T-helper 17 cell (primary cell): ENCODE data around the gene NKG7. TPM values are rescaled to one million over a fixed set of nuclear protein-coding genes. Genes with fewer than 3 reads are reported as not detected.
A peak's percentile ranks its signal among the peaks of the same experiment; 100 is the strongest.

Experiments
- ATAC-seq: fragments of 150-1000 bp; cut with Tn5 transposase; 2 replicates; pipeline ENCODE4 v1.10.0; 2021; ENCODE audit warnings: mild to moderate bottlenecking, moderate library complexity
- DNase-seq, 3 donors: peaks; one replicate each; pipeline versions ENCODE4 v3.0.0 to v3.0.0-alpha.2; 2020 to 2021
- H3K9me3 ChIP-seq: one replicate; pipeline ENCODE4 v1.7.0; 2013; ENCODE audit warnings: low read length, mild to moderate bottlenecking; ENCODE audit not compliant: control insufficient read depth, poor library complexity, severe bottlenecking
- H3K27ac Mint-ChIP-seq: one replicate; pipeline ENCODE4 v1.8.0; 2022; ENCODE audit warnings: mild to moderate bottlenecking, moderate library complexity, mixed read lengths
- H3K27me3 Mint-ChIP-seq: one replicate; pipeline ENCODE4 v1.8.0; 2022; ENCODE audit warnings: mixed read lengths
- H3K36me3 Mint-ChIP-seq: one replicate; pipeline ENCODE4 v1.8.0; 2022; ENCODE audit warnings: low read depth, mixed read lengths
- H3K4me1 Mint-ChIP-seq: one replicate; pipeline ENCODE4 v1.8.0; 2022; ENCODE audit warnings: mild to moderate bottlenecking, mixed read lengths
- H3K4me3 Mint-ChIP-seq: one replicate; pipeline ENCODE4 v1.8.0; 2022; ENCODE audit warnings: mild to moderate bottlenecking, moderate library complexity, mixed read lengths
- total RNA-seq, 4 donors: library from RNA in 2 of 4; stranded (reverse) in 2 of 4; gene quantifications; one replicate each; pipeline ENCODE4 v1.2.3 and lab custom pipeline; 2022 to 2026

Gene NKG7
- total RNA-seq, 2 donors from 2014 or later, result 10.7 to 13.0 TPM

- H3K36me3 Mint-ChIP-seq, result no peaks in the 10 kb centered on the region
- no peaks in the 10 kb centered on the region for H3K27me3 Mint-ChIP-seq
- peaks cover 44% of the 10 kb centered on the region for H3K4me1 Mint-ChIP-seq
- no peaks in the 10 kb centered on the region for H3K9me3 ChIP-seq
- DNase-seq (no peak), ATAC-seq (no peak)
- no peak overlapping the region for H3K27ac Mint-ChIP-seq
- H3K4me3 Mint-ChIP-seq, result peak overlapping the region; percentile 83
These were observed 8.0 kb downstream of the NKG7 start for GRCh38 chr19:51364200-51365106.

DNA sequence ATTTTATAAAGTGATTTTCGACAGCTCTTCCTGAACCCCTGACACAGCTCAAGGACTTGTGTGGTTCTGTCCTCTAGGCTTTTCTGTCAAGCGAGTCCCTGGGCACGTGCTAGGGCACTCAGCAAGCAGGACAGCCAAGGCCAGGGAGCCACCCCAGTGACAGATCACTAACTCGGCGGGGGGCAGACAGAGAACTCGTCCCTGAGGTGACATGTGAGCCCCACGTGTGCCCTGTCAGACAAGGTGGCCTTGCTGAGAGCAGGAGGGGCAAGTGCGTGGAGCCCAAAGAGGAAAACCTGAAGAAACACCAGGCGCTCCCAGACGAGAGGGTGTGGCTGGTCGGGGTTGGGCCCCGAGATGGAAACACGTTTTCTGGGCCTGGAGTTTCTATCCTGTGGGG is 11.2 kb downstream of the NKG7 start:
- peaks cover 30% of the 10 kb centered on the region for H3K4me1 Mint-ChIP-seq
- H3K27ac Mint-ChIP-seq, result no peak overlapping the region
- H3K9me3 ChIP-seq, result no peaks in the 10 kb centered on the region
- no peaks in the 10 kb centered on the region for H3K27me3 Mint-ChIP-seq
- DNase-seq (no peak), ATAC-seq (no peak)
- no peak overlapping the region for H3K4me3 Mint-ChIP-seq
- H3K36me3 Mint-ChIP-seq, result no peaks in the 10 kb centered on the region

DNA sequence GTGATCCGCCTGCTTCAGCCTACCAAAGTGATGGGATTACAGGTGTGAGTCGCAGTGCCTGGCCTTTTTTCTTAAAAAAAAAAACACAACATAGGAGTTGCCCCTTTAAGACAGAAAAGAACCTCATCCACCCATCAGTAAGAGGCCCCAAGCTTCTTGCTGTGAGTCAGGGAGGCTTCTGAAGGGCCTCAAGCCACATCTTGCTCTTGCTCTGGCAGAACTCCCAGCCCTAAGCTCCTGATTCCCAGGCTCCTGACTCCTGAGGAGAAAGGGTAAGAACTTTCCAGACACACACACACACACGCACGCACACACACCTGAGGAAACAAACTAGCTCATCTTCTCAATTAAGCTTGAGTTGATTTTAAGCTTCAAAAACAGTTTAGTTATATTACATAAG is 13.2 kb downstream of the NKG7 start:
- Mint-ChIP-seq H3K4me3 (no peak overlapping the region), H3K27ac (no peak overlapping the region), H3K36me3 (no peaks in the 10 kb centered on the region), H3K4me1 (peaks cover 26% of the 10 kb centered on the region), H3K27me3 (no peaks in the 10 kb centered on the region)
- ATAC-seq, result no peak
- DNase-seq, result no peak
- H3K9me3 ChIP-seq, result no peaks in the 10 kb centered on the region

DNA sequence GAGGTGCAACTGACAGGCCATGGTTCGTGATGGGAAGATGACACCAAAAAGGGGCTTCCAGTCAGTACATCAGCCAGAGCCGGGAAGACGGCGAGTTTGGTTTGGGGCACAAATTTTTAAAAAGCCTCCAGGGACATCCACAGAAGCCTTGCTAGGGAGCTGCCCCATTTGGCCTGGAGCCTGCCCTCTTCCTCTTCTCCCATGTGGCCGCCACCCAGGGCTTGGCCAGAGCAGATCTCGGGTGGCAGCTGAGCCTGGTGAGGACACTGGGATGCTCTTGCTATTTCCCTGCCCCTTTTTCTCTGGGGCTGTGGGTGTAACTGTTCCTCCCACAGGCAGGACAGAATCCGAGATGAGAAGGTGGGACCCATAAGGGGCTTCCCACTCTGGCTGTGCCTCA is 14.5 kb downstream of the NKG7 start:
- H3K27me3 Mint-ChIP-seq, result no peaks in the 10 kb centered on the region
- DNase-seq, result no peak
- no peak overlapping the region for H3K4me3 Mint-ChIP-seq
- no peak overlapping the region for H3K27ac Mint-ChIP-seq
- H3K4me1 Mint-ChIP-seq, result peaks cover 16% of the 10 kb centered on the region
- ATAC-seq, result no peak
- H3K36me3 Mint-ChIP-seq, result no peaks in the 10 kb centered on the region
- H3K9me3 ChIP-seq, result no peaks in the 10 kb centered on the region

DNA sequence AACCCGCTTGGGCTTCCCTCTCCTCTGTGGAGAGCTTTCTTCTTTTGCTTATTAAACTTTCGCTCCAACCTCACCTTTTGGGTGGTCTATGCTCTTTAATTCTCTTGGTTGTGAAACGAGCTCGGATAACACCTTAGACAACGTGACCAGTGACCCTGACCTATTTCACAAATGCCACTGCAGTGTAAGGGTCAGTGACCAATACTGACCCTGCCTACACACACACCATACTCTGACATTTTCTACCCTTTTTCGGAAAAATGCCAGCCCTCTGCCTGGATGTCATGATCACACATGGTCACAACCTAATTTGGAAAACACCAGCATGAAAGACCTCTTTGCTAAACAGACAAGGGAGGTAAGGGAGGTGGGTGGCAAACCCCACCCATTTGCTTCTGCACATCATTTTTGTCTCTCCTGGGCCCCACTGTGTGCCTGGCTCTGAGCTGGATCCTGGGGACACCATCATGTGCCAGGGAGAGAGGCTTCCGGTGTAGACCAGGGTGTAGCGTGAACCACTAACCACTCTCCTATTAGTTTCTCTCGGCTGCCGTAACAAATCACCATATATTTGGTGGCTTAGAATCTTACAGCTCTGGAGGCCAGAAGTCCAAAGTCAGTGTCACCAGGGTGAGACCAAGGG is 16.2 kb downstream of the NKG7 start:
- peaks cover 8% of the 10 kb centered on the region for H3K36me3 Mint-ChIP-seq
- H3K4me3 Mint-ChIP-seq, result no peak overlapping the region
- DNase-seq (no peak), ATAC-seq (no peak)
- H3K27me3 Mint-ChIP-seq, result no peaks in the 10 kb centered on the region
- H3K27ac Mint-ChIP-seq, result peak overlapping the region; percentile 37
- no peaks in the 10 kb centered on the region for H3K9me3 ChIP-seq
- peaks cover 11% of the 10 kb centered on the region for H3K4me1 Mint-ChIP-seq

DNA sequence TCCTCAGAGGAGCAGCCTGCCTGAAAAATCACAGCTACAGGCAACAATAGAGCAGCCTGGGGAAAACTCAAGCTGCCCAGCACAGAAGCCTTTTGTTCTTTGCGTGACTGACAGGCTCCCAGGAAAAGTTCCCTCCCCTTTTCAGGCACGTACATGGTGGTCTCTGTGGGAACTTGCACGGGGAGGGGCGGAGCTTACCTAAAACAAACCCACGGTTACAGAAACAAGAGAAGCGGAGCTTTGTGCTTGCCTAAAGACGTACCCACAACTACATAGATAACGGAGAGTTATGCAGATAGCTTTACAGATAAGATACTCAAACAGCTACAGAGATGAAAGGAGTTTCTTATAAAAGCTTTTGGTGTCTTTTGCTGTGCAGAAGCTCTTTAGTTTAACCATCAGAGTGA is 17.7 kb downstream of the NKG7 start:
- H3K4me1 Mint-ChIP-seq, result peaks cover 11% of the 10 kb centered on the region

GRCh38 chr19:51354103-51354741 is 18.2 kb downstream of the NKG7 start:
- H3K4me1 Mint-ChIP-seq, result peaks cover 9% of the 10 kb centered on the region
- ATAC-seq (no peak), DNase-seq (no peak)
- peaks cover 8% of the 10 kb centered on the region for H3K36me3 Mint-ChIP-seq
- no peak overlapping the region for H3K4me3 Mint-ChIP-seq
- no peaks in the 10 kb centered on the region for H3K27me3 Mint-ChIP-seq
- peak overlapping the region; percentile 53 for H3K27ac Mint-ChIP-seq
- H3K9me3 ChIP-seq, result no peaks in the 10 kb centered on the region

More for the DNA sequence above, 17.7 kb downstream of the NKG7 start:
- Mint-ChIP-seq H3K4me3 (peak overlapping the region; percentile 63), H3K27me3 (no peaks in the 10 kb centered on the region), H3K27ac (peak overlapping the region; percentile 53), H3K36me3 (peaks cover 8% of the 10 kb centered on the region)
- no peaks in the 10 kb centered on the region for H3K9me3 ChIP-seq
- peak; percentile 89 for ATAC-seq
- no peak for DNase-seq

DNA sequence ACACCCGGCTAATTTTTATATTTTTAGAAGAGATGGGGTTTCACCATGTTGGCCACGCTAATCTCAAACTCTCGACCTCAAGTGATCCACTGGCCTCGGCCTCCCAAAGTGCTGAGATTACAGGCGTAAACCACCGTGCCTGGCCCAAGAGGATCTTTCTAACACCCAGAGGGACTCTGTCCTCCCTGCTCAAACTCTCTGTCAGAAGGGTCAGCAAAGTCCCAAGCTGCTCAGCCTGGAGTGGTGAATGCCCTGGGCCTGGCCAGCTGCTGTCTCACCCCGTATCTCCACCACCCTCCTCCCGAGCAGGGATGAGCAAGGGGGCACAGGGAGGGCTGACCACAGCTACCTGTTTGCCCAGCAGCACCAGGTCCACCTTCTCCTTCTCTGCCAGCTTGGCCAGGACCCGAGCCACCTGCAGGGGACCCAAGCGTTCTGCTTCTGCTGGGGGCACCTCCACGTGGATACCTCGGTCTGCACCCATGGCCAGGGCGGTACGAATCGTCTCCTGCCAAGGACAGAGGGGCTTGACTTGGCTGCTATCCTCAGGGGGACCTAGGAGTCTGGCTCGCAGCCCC is 19.6 kb downstream of the NKG7 start:
- H3K36me3 Mint-ChIP-seq, result peaks cover 8% of the 10 kb centered on the region
- no peak for ATAC-seq
- H3K4me1 Mint-ChIP-seq, result peaks cover 9% of the 10 kb centered on the region
- H3K27me3 Mint-ChIP-seq, result no peaks in the 10 kb centered on the region
- DNase-seq, result no peak
- peak overlapping the region; percentile 59 for H3K27ac Mint-ChIP-seq
- H3K9me3 ChIP-seq, result no peaks in the 10 kb centered on the region
- no peak overlapping the region for H3K4me3 Mint-ChIP-seq

DNA sequence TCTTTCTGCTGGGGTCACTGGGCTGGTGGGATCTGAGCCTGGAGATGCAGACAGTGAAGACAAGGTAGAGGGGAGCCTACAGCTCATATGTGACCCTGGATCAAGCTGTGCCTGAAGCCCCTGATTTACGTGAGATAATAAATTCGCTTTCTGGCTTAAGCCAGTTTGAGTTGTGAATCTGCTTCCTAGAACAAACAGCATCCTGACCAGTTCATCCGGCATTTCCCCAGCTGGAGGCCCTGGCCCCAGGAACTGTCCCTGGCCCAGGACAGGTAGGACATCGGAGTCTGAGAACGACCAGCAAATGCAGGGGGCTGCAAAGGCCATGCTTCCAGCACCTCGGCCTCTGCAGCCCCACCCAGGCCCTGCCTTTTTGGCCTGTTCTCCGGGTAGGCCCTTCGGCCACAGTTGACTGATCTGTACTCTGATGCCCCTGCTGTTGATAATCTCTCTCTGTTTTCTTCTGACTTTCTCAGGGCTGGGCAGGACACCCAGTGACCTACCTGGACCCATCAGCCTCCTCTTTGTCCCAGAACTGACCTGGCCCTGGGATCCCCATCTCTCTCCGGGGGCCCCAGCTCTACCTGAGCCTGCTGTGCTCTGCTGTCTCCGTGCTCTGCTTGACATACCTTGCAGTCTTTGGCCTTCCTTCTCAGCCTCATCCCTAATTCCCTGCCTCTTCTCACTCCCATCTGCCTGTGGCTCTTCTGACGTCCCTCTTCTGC is 21.0 kb downstream of the NKG7 start:
- H3K27ac Mint-ChIP-seq, result no peak overlapping the region

DNA sequence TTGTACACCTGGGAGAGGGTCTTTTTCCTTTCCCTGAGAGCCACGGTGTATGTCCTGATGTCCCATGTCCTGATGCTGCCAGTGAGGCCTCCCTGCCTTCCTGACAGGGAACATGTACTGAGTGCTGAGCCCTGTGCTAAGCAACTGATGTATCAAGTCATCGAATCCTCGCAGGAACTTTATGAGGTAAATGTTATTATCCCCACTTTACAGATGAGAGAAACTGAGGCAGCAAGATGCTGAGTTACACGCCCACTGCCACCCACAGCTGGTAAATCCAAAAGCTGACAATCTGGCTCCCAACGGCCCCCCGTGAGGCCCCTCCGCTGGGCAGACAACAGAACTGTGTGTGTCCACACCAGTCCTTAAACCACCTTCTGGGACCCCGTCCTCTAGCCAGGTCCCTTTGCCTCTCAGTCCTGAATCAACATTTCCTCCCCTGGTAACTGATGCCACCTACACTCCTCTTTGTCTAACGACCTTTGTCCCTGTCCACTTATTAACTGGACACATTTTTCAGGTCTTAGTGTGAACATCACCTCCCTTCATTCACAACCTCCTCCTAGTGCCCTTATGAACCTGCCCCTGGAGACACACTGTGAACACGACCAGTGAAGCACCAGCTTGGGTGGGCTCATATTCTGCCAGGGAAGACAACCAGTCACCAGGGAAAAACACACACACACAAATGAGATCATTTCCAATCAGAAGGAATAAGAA is 25.1 kb downstream of the NKG7 start:
- Mint-ChIP-seq H3K27me3 (no peaks in the 10 kb centered on the region), H3K27ac (no peak overlapping the region), H3K4me3 (no peak overlapping the region), H3K36me3 (peaks cover 10% of the 10 kb centered on the region), H3K4me1 (peaks cover 10% of the 10 kb centered on the region)
- H3K9me3 ChIP-seq, result no peaks in the 10 kb centered on the region
- DNase-seq (no peak), ATAC-seq (no peak)

More for the DNA sequence above, 21.0 kb downstream of the NKG7 start:
- H3K4me3 Mint-ChIP-seq, result no peak overlapping the region
- no peak for DNase-seq
- H3K9me3 ChIP-seq, result no peaks in the 10 kb centered on the region
- peaks cover 11% of the 10 kb centered on the region for H3K4me1 Mint-ChIP-seq
- ATAC-seq, result no peak
- H3K36me3 Mint-ChIP-seq, result peaks cover 11% of the 10 kb centered on the region
- H3K27me3 Mint-ChIP-seq, result no peaks in the 10 kb centered on the region

DNA sequence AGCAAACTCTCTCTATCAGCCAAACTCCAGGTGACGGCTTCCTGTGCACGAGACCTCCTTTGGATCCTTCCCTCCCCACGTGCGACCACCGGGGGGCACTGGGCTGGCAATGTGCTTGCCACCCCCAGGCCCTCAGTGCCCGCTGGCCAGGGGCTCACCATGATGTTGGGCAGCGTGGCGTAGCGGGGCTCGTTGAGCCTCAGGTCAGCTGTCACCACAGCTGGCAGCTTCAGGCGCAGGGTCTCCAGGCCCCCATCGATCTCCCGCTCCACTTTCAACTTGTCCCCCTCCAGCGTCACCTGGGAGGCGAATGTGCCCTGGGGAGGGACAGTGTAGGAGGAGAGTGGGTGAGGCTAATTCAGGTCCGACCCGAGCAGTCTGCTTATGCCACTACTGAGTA is 25.7 kb downstream of the NKG7 start:
- no peak for DNase-seq
- no peaks in the 10 kb centered on the region for H3K9me3 ChIP-seq
- no peak overlapping the region for H3K27ac Mint-ChIP-seq

GRCh38 chr19:51345076-51345620 is 27.3 kb downstream of the NKG7 start:
- DNase-seq (no peak), ATAC-seq (no peak)
- H3K27me3 Mint-ChIP-seq, result no peaks in the 10 kb centered on the region
- no peak overlapping the region for H3K27ac Mint-ChIP-seq
- H3K4me3 Mint-ChIP-seq, result no peak overlapping the region
- peaks cover 12% of the 10 kb centered on the region for H3K4me1 Mint-ChIP-seq
- peaks cover 3% of the 10 kb centered on the region for H3K36me3 Mint-ChIP-seq
- H3K9me3 ChIP-seq, result no peaks in the 10 kb centered on the region

More for the DNA sequence above, 25.7 kb downstream of the NKG7 start:
- H3K4me1 Mint-ChIP-seq, result peaks cover 10% of the 10 kb centered on the region
- ATAC-seq, result no peak
- no peak overlapping the region for H3K4me3 Mint-ChIP-seq
- peaks cover 5% of the 10 kb centered on the region for H3K36me3 Mint-ChIP-seq
- no peaks in the 10 kb centered on the region for H3K27me3 Mint-ChIP-seq
